Measurements from ENCODE around the gene AGPAT2.

Gene AGPAT2

DNA sequence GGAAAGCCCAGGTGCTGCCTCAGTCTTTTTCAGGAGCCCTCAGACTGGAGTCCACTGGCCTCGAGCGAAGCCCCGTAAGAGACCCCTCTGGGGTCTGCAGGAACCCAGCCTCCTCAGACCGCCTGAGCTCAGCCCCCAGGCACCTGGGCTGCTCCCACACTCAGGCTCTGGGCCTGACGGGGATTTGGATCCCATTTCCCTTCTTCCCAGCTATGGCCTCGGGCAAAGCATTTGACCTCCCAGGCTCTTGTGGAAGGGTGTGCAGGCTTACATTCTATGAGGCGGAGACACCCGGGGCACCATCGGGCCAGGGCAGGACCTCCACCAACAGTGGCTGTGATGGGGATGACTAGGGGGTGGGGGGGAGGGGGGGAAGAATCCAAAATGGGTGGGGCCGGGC lies 4.5 kb downstream of the AGPAT2 start:
- no peak for DNase-seq (ENCODE audit: low read depth)
- TF ChIP-seq, protein P1, sequence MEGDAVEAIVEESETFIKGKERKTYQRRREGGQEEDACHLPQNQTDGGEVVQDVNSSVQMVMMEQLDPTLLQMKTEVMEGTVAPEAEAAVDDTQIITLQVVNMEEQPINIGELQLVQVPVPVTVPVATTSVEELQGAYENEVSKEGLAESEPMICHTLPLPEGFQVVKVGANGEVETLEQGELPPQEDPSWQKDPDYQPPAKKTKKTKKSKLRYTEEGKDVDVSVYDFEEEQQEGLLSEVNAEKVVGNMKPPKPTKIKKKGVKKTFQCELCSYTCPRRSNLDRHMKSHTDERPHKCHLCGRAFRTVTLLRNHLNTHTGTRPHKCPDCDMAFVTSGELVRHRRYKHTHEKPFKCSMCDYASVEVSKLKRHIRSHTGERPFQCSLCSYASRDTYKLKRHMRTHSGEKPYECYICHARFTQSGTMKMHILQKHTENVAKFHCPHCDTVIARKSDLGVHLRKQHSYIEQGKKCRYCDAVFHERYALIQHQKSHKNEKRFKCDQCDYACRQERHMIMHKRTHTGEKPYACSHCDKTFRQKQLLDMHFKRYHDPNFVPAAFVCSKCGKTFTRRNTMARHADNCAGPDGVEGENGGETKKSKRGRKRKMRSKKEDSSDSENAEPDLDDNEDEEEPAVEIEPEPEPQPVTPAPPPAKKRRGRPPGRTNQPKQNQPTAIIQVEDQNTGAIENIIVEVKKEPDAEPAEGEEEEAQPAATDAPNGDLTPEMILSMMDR (IDR thresholded peaks at IDR 0.05; ENCODE audit: low read depth, low read length, missing control alignments), result no peak
- no peak overlapping the region for H3K4me3 ChIP-seq (ENCODE audit: low read depth, low read length)

DNA sequence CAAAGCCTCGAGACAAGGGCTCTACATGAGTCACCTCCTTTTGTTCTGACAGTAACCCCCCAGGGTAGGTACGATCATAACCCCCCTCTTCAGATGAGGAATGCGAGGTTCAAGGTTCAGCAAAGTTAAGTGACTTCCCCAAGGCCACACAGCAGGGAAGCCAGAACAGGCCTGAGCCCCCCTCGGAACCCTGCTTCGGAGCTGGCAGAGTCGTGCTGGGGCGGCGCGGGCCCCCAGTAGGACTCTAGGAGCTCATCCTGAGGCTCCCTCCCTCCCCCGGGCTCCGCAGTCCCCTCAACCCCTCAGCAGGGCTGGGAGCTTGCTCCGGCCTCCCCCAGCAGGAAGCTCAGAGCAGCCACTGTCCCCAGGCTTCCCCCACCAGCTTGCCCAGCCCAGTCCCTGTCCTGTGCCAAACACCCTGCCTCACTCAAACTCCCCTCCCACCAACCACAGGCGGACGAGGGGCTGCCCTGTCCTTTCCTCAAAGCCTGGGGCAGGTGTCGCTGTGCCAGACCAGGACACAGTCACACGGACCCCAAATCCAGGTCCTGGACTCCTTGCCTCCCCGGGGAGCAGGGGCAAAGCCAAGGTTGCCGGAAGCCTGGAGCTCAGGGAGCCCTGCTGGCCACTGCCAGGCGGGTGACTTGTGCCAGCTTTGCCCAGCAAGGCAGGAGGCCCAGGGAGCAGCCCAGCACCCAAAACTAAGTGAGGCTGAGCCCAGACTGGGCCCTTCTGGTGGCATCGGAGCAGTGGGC lies 5.1 kb downstream of the AGPAT2 start:
- TF ChIP-seq, protein P1 (IDR thresholded peaks at IDR 0.05; ENCODE audit: low read depth, low read length, missing control alignments), result no peak

DNA sequence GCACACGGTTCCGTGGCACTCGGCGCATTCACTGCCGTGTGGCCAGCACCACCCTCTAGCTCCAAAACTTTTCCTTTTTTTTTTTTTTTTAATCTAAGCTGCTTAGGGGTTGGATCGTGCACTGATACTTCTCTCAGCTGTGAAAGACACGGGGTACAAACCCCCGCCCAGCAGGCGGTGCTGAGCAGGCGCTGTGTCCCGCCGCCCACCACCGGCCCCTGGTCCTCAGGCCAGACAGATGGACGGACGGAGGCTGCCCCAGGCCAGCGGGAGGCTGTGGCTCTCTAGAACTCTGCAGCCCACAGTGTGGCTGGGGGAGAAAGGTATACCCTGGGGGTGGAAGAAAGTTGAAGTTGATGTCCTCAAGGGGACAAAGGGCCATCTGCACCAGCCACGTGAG lies 6.2 kb downstream of the AGPAT2 start:
- DNase-seq (ENCODE audit: low read depth), result no peak
- no peak overlapping the region for H3K4me3 ChIP-seq (ENCODE audit: low read depth, low read length)
- TF ChIP-seq, protein P1 (IDR thresholded peaks at IDR 0.05; ENCODE audit: low read depth, low read length, missing control alignments), result no peak

More for the DNA sequence above, 5.1 kb downstream of the AGPAT2 start:
- no peak overlapping the region for H3K4me3 ChIP-seq (ENCODE audit: low read depth, low read length)
- no peak for DNase-seq (ENCODE audit: low read depth)

DNA sequence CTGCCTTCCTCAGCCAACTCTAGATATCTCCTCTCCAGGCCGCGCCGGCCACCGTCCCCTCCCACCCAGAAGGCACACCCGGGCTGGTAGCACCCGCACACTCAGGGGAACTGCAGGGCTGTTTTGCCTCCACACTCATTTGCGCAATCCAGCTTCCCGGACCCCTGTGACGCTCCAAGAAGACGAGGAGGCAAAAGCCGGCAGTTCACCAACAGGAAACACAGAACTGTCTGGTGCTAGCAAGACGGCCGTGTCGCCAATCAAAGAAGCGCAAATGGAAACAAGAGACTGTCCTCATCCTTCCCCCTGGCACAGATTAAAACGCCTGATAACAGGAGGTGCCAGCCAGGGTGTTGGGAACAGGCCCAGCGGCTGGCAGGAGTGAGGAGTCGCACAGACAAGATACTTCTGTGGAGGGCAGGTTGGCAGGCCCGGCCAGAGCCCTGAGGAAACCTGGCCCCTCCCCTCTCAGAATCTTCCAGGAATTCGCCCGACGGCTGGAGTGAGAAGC lies 7.8 kb downstream of the AGPAT2 start:
- TF ChIP-seq, protein P1 (IDR thresholded peaks at IDR 0.05; ENCODE audit: low read depth, low read length, missing control alignments), result no peak
- DNase-seq (ENCODE audit: low read depth), result no peak

DNA sequence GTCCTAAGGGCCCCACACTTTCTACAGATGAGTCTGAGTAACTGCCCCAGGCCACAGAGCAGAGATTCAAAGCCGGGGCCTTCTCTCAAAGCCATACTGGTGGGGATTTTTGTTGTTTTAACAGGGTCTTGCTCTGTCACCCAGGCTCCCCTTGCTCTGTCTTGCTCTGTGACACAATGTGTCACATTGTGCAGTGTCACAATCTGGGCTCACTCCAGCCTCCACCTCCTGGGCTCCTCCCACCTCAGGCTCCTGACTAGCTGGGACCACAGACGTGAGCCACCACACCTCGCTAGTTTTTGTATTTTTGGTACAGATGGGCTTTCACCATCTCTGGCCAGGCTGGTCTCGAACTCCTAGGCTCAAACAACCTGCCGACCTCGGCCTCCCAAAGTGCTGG lies 8.6 kb downstream of the AGPAT2 start:
- no peak for DNase-seq (ENCODE audit: low read depth)
- TF ChIP-seq, protein P1 (IDR thresholded peaks at IDR 0.05; ENCODE audit: low read depth, low read length, missing control alignments), result no peak
- H3K4me3 ChIP-seq (ENCODE audit: low read depth, low read length), result no peak overlapping the region

More for the DNA sequence above, 7.8 kb downstream of the AGPAT2 start:
- no peak overlapping the region for H3K4me3 ChIP-seq (ENCODE audit: low read depth, low read length)

DNA sequence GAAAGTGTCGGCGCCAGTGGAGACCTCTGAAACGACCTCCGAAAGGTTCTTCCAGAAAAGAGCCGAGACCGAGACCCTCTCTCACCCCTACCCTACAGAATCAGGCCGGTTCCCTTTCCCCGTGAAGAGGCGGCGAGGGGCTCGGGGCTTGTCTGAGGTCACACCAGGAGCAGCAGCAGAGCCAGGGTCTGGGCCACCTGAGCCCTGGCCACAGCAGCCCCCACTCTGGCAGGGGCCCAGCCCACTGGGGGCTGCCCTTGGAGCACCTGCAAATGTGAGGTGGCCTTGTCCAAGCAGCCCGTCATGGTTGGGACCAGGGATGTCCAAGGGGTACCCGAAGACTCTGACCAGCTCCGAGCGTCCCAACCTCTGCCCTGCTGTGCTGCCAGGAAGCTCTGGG lies 9.2 kb downstream of the AGPAT2 start:
- H3K4me3 ChIP-seq (ENCODE audit: low read depth, low read length), result no peak overlapping the region
- TF ChIP-seq, protein P1 (IDR thresholded peaks at IDR 0.05; ENCODE audit: low read depth, low read length, missing control alignments), result no peak
- DNase-seq (ENCODE audit: low read depth), result no peak
